ENCODE results near the gene NLRP7.
A peak's percentile ranks its signal among the peaks of the same experiment; 100 is the strongest.

Gene NLRP7

DNA sequence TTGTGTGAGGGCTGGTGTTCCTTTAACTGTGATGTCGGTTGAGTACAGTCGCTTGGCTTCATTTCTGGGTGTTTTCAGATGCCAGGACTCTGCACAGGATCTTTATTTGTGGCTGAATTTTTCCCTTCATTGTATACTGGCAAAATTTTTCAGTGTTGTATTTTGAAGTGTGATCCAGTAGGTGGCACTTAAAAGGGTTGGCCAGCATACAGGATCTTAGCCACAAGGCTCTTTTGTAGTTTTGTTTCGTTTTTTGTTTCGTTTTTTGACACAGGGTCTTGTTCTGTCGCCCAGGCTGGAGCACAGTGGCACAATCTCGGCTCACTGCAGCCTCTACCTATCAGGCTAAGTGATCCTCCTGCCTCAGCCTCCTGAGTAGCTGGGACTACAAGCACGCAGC is 64.6 kb downstream of the NLRP7 start:
- H3K4me3 ChIP-seq (ENCODE audit: low read depth, low read length, poor library complexity, severe bottlenecking), result no peak overlapping the region
- peaks cover 6% of the 10 kb centered on the region for H3K4me1 ChIP-seq (ENCODE audit: insufficient read depth, low read length, severe bottlenecking)
- H2AFZ ChIP-seq (ENCODE audit: low read length), result 0 out of 2 replicates have a peak overlapping the region, but pooled peaks have one; percentile 50
- H3K27me3 ChIP-seq (ENCODE audit: insufficient read depth, low read length), result no peaks in the 10 kb centered on the region
- H3K9me2 ChIP-seq (ENCODE audit: low read depth, low read length), result no peaks in the 10 kb centered on the region
- no peaks in the 10 kb centered on the region for H4K20me1 ChIP-seq (ENCODE audit: insufficient read depth, low read length)
- H3K9ac ChIP-seq (ENCODE audit: low read length), result no peak overlapping the region
- H3K79me2 ChIP-seq (ENCODE audit: insufficient read depth, low read length), result no peaks in the 10 kb centered on the region
- H3K27ac ChIP-seq (ENCODE audit: low read depth, low read length, poor library complexity, severe bottlenecking), result no peak overlapping the region
- H3K36me3 ChIP-seq (ENCODE audit: insufficient read depth, low read length), result no peaks in the 10 kb centered on the region
- no peak overlapping the region; the same call in 1 of the 2 replicates for H3K4me2 ChIP-seq (ENCODE audit: low read length)
- TF ChIP-seq, protein P1, sequence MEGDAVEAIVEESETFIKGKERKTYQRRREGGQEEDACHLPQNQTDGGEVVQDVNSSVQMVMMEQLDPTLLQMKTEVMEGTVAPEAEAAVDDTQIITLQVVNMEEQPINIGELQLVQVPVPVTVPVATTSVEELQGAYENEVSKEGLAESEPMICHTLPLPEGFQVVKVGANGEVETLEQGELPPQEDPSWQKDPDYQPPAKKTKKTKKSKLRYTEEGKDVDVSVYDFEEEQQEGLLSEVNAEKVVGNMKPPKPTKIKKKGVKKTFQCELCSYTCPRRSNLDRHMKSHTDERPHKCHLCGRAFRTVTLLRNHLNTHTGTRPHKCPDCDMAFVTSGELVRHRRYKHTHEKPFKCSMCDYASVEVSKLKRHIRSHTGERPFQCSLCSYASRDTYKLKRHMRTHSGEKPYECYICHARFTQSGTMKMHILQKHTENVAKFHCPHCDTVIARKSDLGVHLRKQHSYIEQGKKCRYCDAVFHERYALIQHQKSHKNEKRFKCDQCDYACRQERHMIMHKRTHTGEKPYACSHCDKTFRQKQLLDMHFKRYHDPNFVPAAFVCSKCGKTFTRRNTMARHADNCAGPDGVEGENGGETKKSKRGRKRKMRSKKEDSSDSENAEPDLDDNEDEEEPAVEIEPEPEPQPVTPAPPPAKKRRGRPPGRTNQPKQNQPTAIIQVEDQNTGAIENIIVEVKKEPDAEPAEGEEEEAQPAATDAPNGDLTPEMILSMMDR (IDR thresholded peaks at IDR 0.05; ENCODE audit: low read length), result peak; percentile 52
- no peak for TF ChIP-seq EZH2 (IDR thresholded peaks at IDR 0.05; ENCODE audit: borderline replicate concordance, low read length)
- no peaks in the 10 kb centered on the region for H3K9me3 ChIP-seq (ENCODE audit: low read length)
- no peaks in the 10 kb centered on the region for H3F3A ChIP-seq (ENCODE audit: insufficient read depth, low read length)

GRCh38 chr19:54881884-54882283 is 65.4 kb downstream of the NLRP7 start:
- Histone ChIP-seq H3K9me2 (ENCODE audit: low read depth, low read length) (no peaks in the 10 kb centered on the region), H3K36me3 (ENCODE audit: insufficient read depth, low read length) (no peaks in the 10 kb centered on the region), H3K4me2 (ENCODE audit: low read length) (no peak overlapping the region), H3K79me2 (ENCODE audit: insufficient read depth, low read length) (no peaks in the 10 kb centered on the region), H4K20me1 (ENCODE audit: insufficient read depth, low read length) (no peaks in the 10 kb centered on the region), H3K27ac (ENCODE audit: low read depth, low read length, poor library complexity, severe bottlenecking) (no peak overlapping the region), H3K9me3 (ENCODE audit: low read length) (no peaks in the 10 kb centered on the region), H3F3A (ENCODE audit: insufficient read depth, low read length) (no peaks in the 10 kb centered on the region), H3K27me3 (ENCODE audit: insufficient read depth, low read length) (no peaks in the 10 kb centered on the region), H3K4me1 (ENCODE audit: insufficient read depth, low read length, severe bottlenecking) (peaks cover 6% of the 10 kb centered on the region), H3K4me3 (ENCODE audit: low read depth, low read length, poor library complexity, severe bottlenecking) (no peak overlapping the region), H2AFZ (ENCODE audit: low read length) (no peak overlapping the region), H3K9ac (ENCODE audit: low read length) (no peak overlapping the region)
- TF ChIP-seq, protein P1 (IDR thresholded peaks at IDR 0.05; ENCODE audit: low read length), result no peak
- no peak for TF ChIP-seq EZH2 (IDR thresholded peaks at IDR 0.05; ENCODE audit: borderline replicate concordance, low read length)

- Histone ChIP-seq H3K4me3 (ENCODE audit: low read depth, low read length, poor library complexity, severe bottlenecking) (no peak overlapping the region), H3K9me3 (ENCODE audit: low read length) (no peaks in the 10 kb centered on the region), H3K79me2 (ENCODE audit: insufficient read depth, low read length) (no peaks in the 10 kb centered on the region), H3K27me3 (ENCODE audit: insufficient read depth, low read length) (no peaks in the 10 kb centered on the region), H3K9ac (ENCODE audit: low read length) (no peak overlapping the region), H3K27ac (ENCODE audit: low read depth, low read length, poor library complexity, severe bottlenecking) (no peak overlapping the region), H2AFZ (ENCODE audit: low read length) (no peak overlapping the region), H3K36me3 (ENCODE audit: insufficient read depth, low read length) (no peaks in the 10 kb centered on the region), H4K20me1 (ENCODE audit: insufficient read depth, low read length) (no peaks in the 10 kb centered on the region), H3K4me1 (ENCODE audit: insufficient read depth, low read length, severe bottlenecking) (no peaks in the 10 kb centered on the region), H3K9me2 (ENCODE audit: low read depth, low read length) (no peaks in the 10 kb centered on the region), H3K4me2 (ENCODE audit: low read length) (no peak overlapping the region), H3F3A (ENCODE audit: insufficient read depth, low read length) (no peaks in the 10 kb centered on the region)
- no peak for TF ChIP-seq EZH2 (IDR thresholded peaks at IDR 0.05; ENCODE audit: borderline replicate concordance, low read length)
- TF ChIP-seq, protein P1 (IDR thresholded peaks at IDR 0.05; ENCODE audit: low read length), result no peak
Measured at GRCh38 chr19:54877471-54877870, 69.9 kb downstream of the NLRP7 start.

All from OCI-LY1 (cell line).